ENCODE measurements around the gene RAB15. TPM values are rescaled to one million over a fixed set of nuclear protein-coding genes. Genes with fewer than 3 reads are reported as not detected.

RAB15 gene
- total RNA-seq, 1 donor from 2014 or later: 36.3 TPM

GRCh38 chr14:64948612-64949210 is 23.4 kb downstream of the RAB15 start:
- Histone ChIP-seq H2AFZ (ENCODE audit: low read depth, low read length) (no peak overlapping the region), H3K9me3 (ENCODE audit: insufficient read depth, low read depth, low read length) (no peaks in the 10 kb centered on the region), H3K27me3 (ENCODE audit: insufficient read depth, low read length) (no peaks in the 10 kb centered on the region), H3K4me2 (ENCODE audit: low read length) (no peak overlapping the region), H3K79me2 (ENCODE audit: insufficient read depth, low read length) (no peaks in the 10 kb centered on the region), H3K36me3 (ENCODE audit: insufficient read depth, low read length) (no peaks in the 10 kb centered on the region), H4K20me1 (ENCODE audit: insufficient read depth, low read length) (peaks cover 11% of the 10 kb centered on the region), H3K27ac (ENCODE audit: low read depth, low read length) (no peak overlapping the region), H3K4me3 (ENCODE audit: insufficient read depth, low read depth, low read length) (no peak overlapping the region), H3K9ac (ENCODE audit: low read length) (no peak overlapping the region), H3K4me1 (ENCODE audit: insufficient read depth, low read length) (no peaks in the 10 kb centered on the region)
- Mint-ChIP-seq H3K27ac (ENCODE audit: unreplicated experiment) (no peak overlapping the region), H3K4me1 (ENCODE audit: low read depth, unreplicated experiment) (no peaks in the 10 kb centered on the region), H3K27me3 (ENCODE audit: low read depth, unreplicated experiment) (no peaks in the 10 kb centered on the region), H3K4me3 (ENCODE audit: unreplicated experiment) (no peak overlapping the region), H3K36me3 (ENCODE audit: low read depth, unreplicated experiment) (peaks cover 39% of the 10 kb centered on the region), H3K9me3 (ENCODE audit: unreplicated experiment) (no peaks in the 10 kb centered on the region)
- FAIRE-seq (no peak), DNase-seq (ENCODE audit: low read depth) (no peak)
- TF ChIP-seq, protein P1, sequence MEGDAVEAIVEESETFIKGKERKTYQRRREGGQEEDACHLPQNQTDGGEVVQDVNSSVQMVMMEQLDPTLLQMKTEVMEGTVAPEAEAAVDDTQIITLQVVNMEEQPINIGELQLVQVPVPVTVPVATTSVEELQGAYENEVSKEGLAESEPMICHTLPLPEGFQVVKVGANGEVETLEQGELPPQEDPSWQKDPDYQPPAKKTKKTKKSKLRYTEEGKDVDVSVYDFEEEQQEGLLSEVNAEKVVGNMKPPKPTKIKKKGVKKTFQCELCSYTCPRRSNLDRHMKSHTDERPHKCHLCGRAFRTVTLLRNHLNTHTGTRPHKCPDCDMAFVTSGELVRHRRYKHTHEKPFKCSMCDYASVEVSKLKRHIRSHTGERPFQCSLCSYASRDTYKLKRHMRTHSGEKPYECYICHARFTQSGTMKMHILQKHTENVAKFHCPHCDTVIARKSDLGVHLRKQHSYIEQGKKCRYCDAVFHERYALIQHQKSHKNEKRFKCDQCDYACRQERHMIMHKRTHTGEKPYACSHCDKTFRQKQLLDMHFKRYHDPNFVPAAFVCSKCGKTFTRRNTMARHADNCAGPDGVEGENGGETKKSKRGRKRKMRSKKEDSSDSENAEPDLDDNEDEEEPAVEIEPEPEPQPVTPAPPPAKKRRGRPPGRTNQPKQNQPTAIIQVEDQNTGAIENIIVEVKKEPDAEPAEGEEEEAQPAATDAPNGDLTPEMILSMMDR (IDR thresholded peaks at IDR 0.05; ENCODE audit: insufficient read depth, low read depth, low read length): no peak
- TF ChIP-seq EZH2 (IDR thresholded peaks at IDR 0.05; ENCODE audit: insufficient read depth, low read length): no peak

DNA sequence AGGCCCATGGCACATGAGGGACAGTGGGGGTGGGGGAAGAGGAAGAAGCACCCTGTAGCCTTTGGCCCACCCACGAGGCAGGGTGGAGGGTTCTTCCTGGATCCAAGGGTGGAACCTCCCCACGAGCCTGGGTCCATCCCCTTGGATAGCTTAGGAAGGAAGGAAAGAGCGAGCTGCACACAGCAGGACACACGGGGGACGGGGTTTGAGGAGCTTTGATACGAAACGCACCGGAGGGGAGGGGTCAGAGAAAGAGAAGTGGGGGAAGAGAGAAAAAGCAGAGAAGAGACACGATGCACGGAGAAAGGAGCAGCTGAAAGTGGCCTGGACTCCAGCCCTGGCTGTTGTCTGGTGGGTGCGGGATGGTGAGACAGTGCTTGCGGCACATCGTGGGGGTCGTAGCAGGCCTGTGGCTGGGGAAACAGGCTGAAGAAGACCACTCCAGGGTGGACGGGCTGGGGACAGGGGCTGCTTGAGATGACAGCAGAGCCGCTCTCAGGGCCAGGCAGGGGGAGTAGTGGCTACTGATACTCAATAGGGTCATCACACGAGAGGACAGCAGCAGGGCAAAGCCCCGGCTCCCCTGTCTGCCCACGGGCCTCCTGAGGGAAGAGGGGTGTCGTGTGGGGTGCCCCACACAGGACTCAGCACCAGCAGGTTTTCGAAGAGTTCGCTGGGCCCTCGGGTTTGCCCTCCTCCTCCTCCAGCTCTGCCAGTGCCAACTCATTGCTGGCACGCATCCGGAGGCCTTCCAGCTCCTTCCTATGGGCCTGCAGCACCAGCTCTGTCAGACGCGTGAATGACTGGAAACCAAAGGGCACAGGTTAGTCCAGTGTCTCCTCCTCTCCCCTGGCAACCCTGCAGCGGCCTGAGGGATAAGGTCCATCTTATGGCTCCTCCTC is 24.2 kb downstream of the RAB15 start:
- Histone ChIP-seq H3K4me2 (ENCODE audit: low read length) (no peak overlapping the region), H3K9me3 (ENCODE audit: insufficient read depth, low read depth, low read length) (no peaks in the 10 kb centered on the region), H3K36me3 (ENCODE audit: insufficient read depth, low read length) (no peaks in the 10 kb centered on the region), H3K4me1 (ENCODE audit: insufficient read depth, low read length) (no peaks in the 10 kb centered on the region), H4K20me1 (ENCODE audit: insufficient read depth, low read length) (peaks cover 3% of the 10 kb centered on the region), H2AFZ (ENCODE audit: low read depth, low read length) (no peak overlapping the region), H3K9ac (ENCODE audit: low read length) (no peak overlapping the region), H3K79me2 (ENCODE audit: insufficient read depth, low read length) (no peaks in the 10 kb centered on the region), H3K4me3 (ENCODE audit: insufficient read depth, low read depth, low read length) (no peak overlapping the region), H3K27ac (ENCODE audit: low read depth, low read length) (no peak overlapping the region), H3K27me3 (ENCODE audit: insufficient read depth, low read length) (no peaks in the 10 kb centered on the region)
- TF ChIP-seq, protein P1 (IDR thresholded peaks at IDR 0.05; ENCODE audit: insufficient read depth, low read depth, low read length): no peak
- TF ChIP-seq EZH2 (IDR thresholded peaks at IDR 0.05; ENCODE audit: insufficient read depth, low read length): no peak
- Mint-ChIP-seq H3K9me3 (ENCODE audit: unreplicated experiment) (no peaks in the 10 kb centered on the region), H3K27me3 (ENCODE audit: low read depth, unreplicated experiment) (no peaks in the 10 kb centered on the region), H3K4me1 (ENCODE audit: low read depth, unreplicated experiment) (no peaks in the 10 kb centered on the region), H3K36me3 (ENCODE audit: low read depth, unreplicated experiment) (peaks cover 41% of the 10 kb centered on the region), H3K4me3 (ENCODE audit: unreplicated experiment) (no peak overlapping the region), H3K27ac (ENCODE audit: unreplicated experiment) (no peak overlapping the region)
- DNase-seq (ENCODE audit: low read depth): no peak
- no peak for FAIRE-seq

All from astrocyte (in vitro differentiated cells and primary cell).